Measurements from ENCODE around the gene ALDH1B1.

Gene ALDH1B1

GRCh38 chr9:38370176-38370575 lies 22.3 kb upstream of the ALDH1B1 start:
- no peak for TF ChIP-seq CTCF (IDR thresholded peaks at IDR 0.05; ENCODE audit: low read depth, low read length, missing control alignments)
- in situ Hi-C loops (cut with HindIII; ENCODE audit: low sequenced_read_pairs) = no loop called here
- no peak overlapping the region for H3K4me3 ChIP-seq (ENCODE audit: low read depth, low read length)
- DNase-seq (ENCODE audit: low read depth) = no peak

- no peak overlapping the region for H3K4me3 ChIP-seq (ENCODE audit: low read depth, low read length)
- in situ Hi-C loops (cut with HindIII; ENCODE audit: low sequenced_read_pairs) = no loop called here
- no peak for TF ChIP-seq CTCF (IDR thresholded peaks at IDR 0.05; ENCODE audit: low read depth, low read length, missing control alignments)
- DNase-seq (ENCODE audit: low read depth) = no peak
Measured at GRCh38 chr9:38371495-38371894, 21.0 kb upstream of the ALDH1B1 start.

GRCh38 chr9:38372762-38373619 lies 19.5 kb upstream of the ALDH1B1 start:
- H3K4me3 ChIP-seq (ENCODE audit: low read depth, low read length) = no peak overlapping the region
- TF ChIP-seq CTCF (IDR thresholded peaks at IDR 0.05; ENCODE audit: low read depth, low read length, missing control alignments) = no peak
- no peak for DNase-seq (ENCODE audit: low read depth)
- in situ Hi-C loops (cut with HindIII; ENCODE audit: low sequenced_read_pairs) = no loop called here

GRCh38 chr9:38373679-38374078 lies 18.8 kb upstream of the ALDH1B1 start:
- DNase-seq (ENCODE audit: low read depth) = no peak
- H3K4me3 ChIP-seq (ENCODE audit: low read depth, low read length) = no peak overlapping the region
- no peak for TF ChIP-seq CTCF (IDR thresholded peaks at IDR 0.05; ENCODE audit: low read depth, low read length, missing control alignments)
- in situ Hi-C loops (cut with HindIII; ENCODE audit: low sequenced_read_pairs) = no loop called here

- in situ Hi-C loops (cut with HindIII; ENCODE audit: low sequenced_read_pairs) = loop anchor here (25.0 kb wide), 1 partner anchor 638 kb away; no protein-coding TSS in a partner anchor
- no peak for TF ChIP-seq CTCF (IDR thresholded peaks at IDR 0.05; ENCODE audit: low read depth, low read length, missing control alignments)
- DNase-seq (ENCODE audit: low read depth) = no peak
- H3K4me3 ChIP-seq (ENCODE audit: low read depth, low read length) = no peak overlapping the region
Measured at GRCh38 chr9:38374847-38375571, 17.5 kb upstream of the ALDH1B1 start.

- DNase-seq (ENCODE audit: low read depth) = no peak
- H3K4me3 ChIP-seq (ENCODE audit: low read depth, low read length) = no peak overlapping the region
- in situ Hi-C loops (cut with HindIII; ENCODE audit: low sequenced_read_pairs) = loop anchor here (25.0 kb wide), 1 partner anchor 638 kb away; no protein-coding TSS in a partner anchor
- no peak for TF ChIP-seq CTCF (IDR thresholded peaks at IDR 0.05; ENCODE audit: low read depth, low read length, missing control alignments)
Measured at GRCh38 chr9:38375572-38375963, 16.9 kb upstream of the ALDH1B1 start.
